AG04450 (cell line): ENCODE data around the gene FAM163A. TPM values are rescaled to one million over a fixed set of nuclear protein-coding genes. Genes with fewer than 3 reads are reported as not detected.

ENCODE experiments used
- CTCF ChIA-PET: fragments of 300-600, 350-600 bp; formaldehyde crosslinking; extraction: SDS; loops from one replicate; lab custom pipeline; 2022; ENCODE audit warnings: antibody characterized with exemption, inconsistent platforms; lab: Charles Lee
- POLR2A ChIA-PET: fragments of 350-600 bp; formaldehyde crosslinking; extraction: SDS; loops from one replicate; lab custom pipeline; 2021; ENCODE audit warnings: antibody characterized with exemption, inconsistent platforms; lab: Yijun Ruan, JAX
- DNase-seq: peaks from one replicate; pipeline ENCODE4 v3.0.0-alpha.2; 2011; ENCODE audit warnings: low read depth, low spot score
- H3K27ac ChIP-seq: one replicate; pipeline ENCODE4 v1.5.1; 2012; ENCODE audit warnings: low read depth, low read length, control low read depth
- H3K27me3 ChIP-seq: one replicate; pipeline ENCODE4 v1.6.0; 2012; ENCODE audit warnings: low read length; ENCODE audit not compliant: control insufficient read depth, insufficient read depth
- H3K4me3 ChIP-seq: 2 replicates; pipeline ENCODE4 v1.5.1; 2011; ENCODE audit warnings: mild to moderate bottlenecking, low read depth, low read length, control low read depth
- H3K9me3 ChIP-seq: 2 replicates; pipeline ENCODE4 v1.5.1; 2012; ENCODE audit warnings: low read length; ENCODE audit not compliant: control insufficient read depth, insufficient read depth
- polyA plus RNA-seq: library from polyadenylated mRNA; depleted of rRNA; stranded (reverse); fragments of >200 nt; gene quantifications from 2 replicates; pipeline ENCODE4 v1.2.3, GENCODE V29; 2011
- TF ChIP-seq, protein P1 (sequence below): IDR thresholded peaks from 2 replicates; pipeline ENCODE4 v1.5.1; 2011; ENCODE audit warnings: low read depth, low read length, control low read depth, inconsistent platforms

FAM163A gene
- polyA plus RNA-seq, 1 experiment: not detected

DNA sequence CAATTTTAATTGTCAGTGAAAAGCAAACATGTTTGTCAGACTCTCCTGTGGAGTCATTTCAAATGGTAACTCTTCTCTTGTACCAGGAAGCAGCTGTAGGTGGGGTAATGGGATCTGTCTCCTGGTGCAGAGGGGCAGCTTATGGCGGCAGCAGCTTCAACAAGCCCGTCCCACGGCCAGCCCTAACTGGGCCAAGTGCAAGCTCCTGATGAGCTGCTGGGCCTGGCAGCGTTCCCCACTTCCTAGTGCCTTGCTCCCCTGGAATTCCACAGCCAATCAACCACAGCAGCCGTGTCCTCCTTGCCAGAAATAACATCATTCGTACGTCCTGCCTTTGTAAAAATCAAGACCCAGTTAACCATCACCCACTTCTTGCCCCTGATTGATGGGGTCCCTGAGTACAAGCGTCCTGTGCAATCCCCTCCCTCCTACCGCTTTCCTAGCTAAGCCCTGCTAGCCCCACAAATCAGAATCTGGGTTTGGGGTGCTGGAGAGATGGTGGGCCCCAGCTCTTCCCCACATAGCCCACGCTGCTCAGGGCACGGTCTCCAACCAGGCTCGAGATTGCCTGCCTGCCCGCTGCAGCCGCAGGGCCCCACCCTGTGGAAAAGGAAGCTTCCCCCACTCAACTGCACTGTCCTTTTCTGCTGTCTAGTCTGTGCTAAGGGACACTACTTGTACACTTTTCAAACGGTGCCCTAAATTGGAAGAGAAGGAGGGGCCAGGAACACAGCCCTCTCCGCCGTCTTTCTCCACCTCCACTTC is 73.3 kb downstream of the FAM163A start:
- DNase-seq: no peak

DNA sequence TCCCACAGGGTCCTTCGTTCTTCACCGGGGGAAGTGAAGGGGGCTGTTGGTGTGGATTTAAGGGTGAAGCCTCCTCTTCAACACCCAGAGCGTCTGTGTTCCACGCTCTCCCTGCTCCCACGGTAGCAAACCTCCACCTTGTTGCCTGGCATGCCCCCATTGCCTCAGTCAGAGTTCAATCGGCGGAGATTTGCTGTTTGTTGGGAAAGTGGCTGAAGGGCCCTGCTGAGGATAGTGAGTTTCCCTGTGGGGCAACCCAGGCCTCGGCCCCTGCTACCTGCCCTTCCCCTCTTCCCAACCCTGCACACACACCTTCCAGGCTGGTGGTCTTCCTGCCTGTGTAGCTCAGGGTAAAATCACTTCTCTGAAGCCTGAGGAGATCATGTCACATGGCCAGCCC is 74.0 kb downstream of the FAM163A start:
- peaks cover 26% of the 10 kb centered on the region for H3K27me3 ChIP-seq
- no peak for DNase-seq
- H3K9me3 ChIP-seq: no peaks in the 10 kb centered on the region
- TF ChIP-seq, protein P1, sequence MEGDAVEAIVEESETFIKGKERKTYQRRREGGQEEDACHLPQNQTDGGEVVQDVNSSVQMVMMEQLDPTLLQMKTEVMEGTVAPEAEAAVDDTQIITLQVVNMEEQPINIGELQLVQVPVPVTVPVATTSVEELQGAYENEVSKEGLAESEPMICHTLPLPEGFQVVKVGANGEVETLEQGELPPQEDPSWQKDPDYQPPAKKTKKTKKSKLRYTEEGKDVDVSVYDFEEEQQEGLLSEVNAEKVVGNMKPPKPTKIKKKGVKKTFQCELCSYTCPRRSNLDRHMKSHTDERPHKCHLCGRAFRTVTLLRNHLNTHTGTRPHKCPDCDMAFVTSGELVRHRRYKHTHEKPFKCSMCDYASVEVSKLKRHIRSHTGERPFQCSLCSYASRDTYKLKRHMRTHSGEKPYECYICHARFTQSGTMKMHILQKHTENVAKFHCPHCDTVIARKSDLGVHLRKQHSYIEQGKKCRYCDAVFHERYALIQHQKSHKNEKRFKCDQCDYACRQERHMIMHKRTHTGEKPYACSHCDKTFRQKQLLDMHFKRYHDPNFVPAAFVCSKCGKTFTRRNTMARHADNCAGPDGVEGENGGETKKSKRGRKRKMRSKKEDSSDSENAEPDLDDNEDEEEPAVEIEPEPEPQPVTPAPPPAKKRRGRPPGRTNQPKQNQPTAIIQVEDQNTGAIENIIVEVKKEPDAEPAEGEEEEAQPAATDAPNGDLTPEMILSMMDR: no peak
- ChIA-PET POLR2A (no interaction called here), CTCF (interaction anchor here (0.6 to 14.7 kb wide), 3 partner anchors 10 to 112 kb away, joined by 4 to 1155 read pairs (median 40); no protein-coding TSS in a partner anchor)
- H3K4me3 ChIP-seq: no peak overlapping the region
- no peak overlapping the region for H3K27ac ChIP-seq

More for the DNA sequence above, 73.3 kb downstream of the FAM163A start:
- H3K27ac ChIP-seq: no peak overlapping the region
- TF ChIP-seq, protein P1: no peak
- peaks cover 28% of the 10 kb centered on the region for H3K27me3 ChIP-seq
- POLR2A ChIA-PET: no interaction called here
- no peak overlapping the region for H3K4me3 ChIP-seq
- CTCF ChIA-PET: interaction anchor here (0.6 to 14.7 kb wide), 5 partner anchors 11 to 364 kb away, joined by 3 to 1155 read pairs (median 40); no protein-coding TSS in a partner anchor
- H3K9me3 ChIP-seq: no peaks in the 10 kb centered on the region

DNA sequence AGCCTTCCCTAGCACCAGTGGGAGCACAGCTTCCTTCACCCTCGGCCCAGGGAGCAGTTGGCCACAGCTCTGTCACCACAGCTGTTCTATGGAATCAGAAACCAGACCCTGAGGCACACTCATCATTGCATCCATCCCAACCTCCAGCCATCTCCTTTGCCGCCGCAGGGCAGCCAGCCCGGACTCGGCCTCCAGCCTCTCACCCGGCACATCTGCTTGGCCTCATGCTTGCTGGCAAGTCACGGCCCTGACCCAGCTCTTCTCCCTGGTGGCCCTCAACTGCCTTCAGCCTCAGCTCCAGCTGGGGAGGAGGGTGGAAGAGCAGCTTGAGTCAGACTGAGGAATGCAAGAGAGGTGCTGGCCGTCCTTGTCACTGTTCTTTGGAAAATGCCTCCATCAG is 74.7 kb downstream of the FAM163A start:
- no peak overlapping the region for H3K27ac ChIP-seq
- H3K9me3 ChIP-seq: no peaks in the 10 kb centered on the region

DNA sequence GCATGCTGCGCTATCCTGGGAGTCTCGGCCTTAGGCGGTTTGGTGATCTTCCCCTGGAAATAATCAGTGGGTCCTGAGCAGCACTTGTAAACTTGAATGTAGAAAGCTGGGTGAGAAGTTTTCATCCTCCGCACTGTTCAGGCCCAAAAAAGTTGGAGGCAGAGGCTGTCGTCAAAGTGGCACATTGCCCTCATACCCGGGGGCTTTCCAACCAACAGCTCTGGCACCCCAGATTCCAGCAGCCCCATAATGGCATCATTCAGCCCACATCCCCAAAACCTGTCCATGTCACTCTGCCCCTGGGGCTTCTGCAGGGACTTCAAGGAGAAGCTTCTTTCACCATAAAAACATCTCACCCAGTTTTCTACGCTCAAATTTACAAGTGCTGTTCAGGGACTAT is 75.2 kb downstream of the FAM163A start:
- TF ChIP-seq, protein P1: no peak
- Histone ChIP-seq H3K27me3 (peaks cover 15% of the 10 kb centered on the region), H3K4me3 (no peak overlapping the region), H3K9me3 (no peaks in the 10 kb centered on the region), H3K27ac (no peak overlapping the region)
- no peak for DNase-seq
- CTCF ChIA-PET: interaction anchor here (7.3 to 14.7 kb wide), 2 partner anchors 8 to 113 kb away, joined by 77 to 1155 read pairs; no protein-coding TSS in a partner anchor
- POLR2A ChIA-PET: interaction anchor here (0.8 kb wide), 1 partner anchor 10 kb away, joined by 3 read pairs; no protein-coding TSS in a partner anchor

More for the DNA sequence above, 74.7 kb downstream of the FAM163A start:
- TF ChIP-seq, protein P1: no peak
- H3K27me3 ChIP-seq: peaks cover 20% of the 10 kb centered on the region
- ChIA-PET CTCF (interaction anchor here (4.1 to 14.7 kb wide), 3 partner anchors 8 to 113 kb away, joined by 40 to 1155 read pairs (median 77); no protein-coding TSS in a partner anchor), POLR2A (no interaction called here)
- H3K4me3 ChIP-seq: no peak overlapping the region
- DNase-seq: no peak

DNA sequence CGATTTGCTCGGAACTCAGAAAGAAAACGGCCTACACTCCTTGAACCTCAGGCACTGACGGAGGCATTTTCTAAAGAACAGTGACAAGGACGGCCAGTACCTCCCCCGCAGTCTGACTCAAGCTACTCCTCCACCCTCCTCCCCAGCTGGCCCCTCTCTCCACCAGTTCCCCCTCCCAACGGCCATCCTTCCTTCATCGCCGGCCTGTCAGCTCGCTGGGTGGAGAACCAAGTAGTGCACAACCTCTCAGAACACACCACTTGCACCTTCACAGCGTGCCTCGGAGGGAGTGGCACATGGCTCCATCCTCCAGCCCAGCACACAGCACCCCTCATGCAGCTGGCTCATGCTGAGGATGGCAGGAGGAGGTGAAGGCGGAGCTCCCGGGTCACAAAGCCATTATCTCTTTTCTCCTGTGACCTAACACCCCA is 75.7 kb downstream of the FAM163A start:
- Histone ChIP-seq H3K27ac (peak overlapping the region; percentile 21), H3K27me3 (peaks cover 10% of the 10 kb centered on the region), H3K9me3 (no peaks in the 10 kb centered on the region), H3K4me3 (no peak overlapping the region)
- DNase-seq: no peak
- TF ChIP-seq, protein P1: no peak
- POLR2A ChIA-PET: interaction anchor here (0.8 kb wide), 1 partner anchor 11 kb away, joined by 3 read pairs; no protein-coding TSS in a partner anchor
- CTCF ChIA-PET: interaction anchor here (7.3 to 14.7 kb wide), 2 partner anchors 9 to 114 kb away, joined by 77 to 1155 read pairs; no protein-coding TSS in a partner anchor
